ENCODE measurements around the gene CHMP5. TPM values are rescaled to one million over a fixed set of nuclear protein-coding genes. Genes with fewer than 3 reads are reported as not detected.

Gene CHMP5
- total RNA-seq, 1 experiment from 2014 or later: 61.8 TPM

DNA sequence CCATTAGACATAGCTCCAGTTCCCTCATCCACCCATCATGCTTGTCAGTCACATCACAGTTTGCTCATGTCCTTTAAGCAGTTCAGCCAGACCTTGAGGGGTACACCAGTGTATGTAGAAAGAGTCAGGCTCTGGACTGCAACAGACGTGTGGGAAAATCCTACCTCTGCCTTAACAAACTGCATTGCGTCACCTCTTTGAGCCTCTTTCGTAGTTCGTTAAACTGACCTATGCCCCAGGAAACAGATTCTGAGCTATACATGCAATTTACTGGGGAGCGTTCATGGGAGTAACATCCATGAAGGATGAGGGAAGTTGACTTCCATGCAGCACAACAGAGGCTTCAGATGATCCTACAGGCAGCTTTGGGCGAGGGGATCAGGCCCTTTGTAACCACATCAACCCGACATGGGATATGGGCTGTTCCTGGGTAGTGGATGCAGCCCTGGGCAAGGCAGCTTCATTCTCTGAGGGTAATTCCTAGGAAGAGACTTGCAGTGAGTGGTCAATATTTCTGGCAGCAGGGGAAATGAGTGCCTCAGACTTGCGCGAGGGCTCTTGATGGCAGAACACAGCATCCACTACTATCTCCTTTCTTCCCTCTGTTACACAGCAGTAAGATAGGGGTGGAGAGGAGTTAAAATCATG lies 20.6 kb upstream of the CHMP5 start:
- no peak overlapping the region for H3K4me3 ChIP-seq (replicated peaks in 1 of 2; ENCODE audit: low read depth in 1 of 2, low read length in 2 of 2)
- intact Hi-C loops (cut with micrococcal nuclease): no loop called here

More for the DNA sequence above, 20.6 kb upstream of the CHMP5 start:
- CTCF ChIA-PET: no interaction called here
- H3K36me3 ChIP-seq (ENCODE audit: control insufficient read depth in 1 of 2, insufficient read depth in 2 of 2, low read length in 2 of 2): no peaks in the 10 kb centered on the region
- H3K9me3 ChIP-seq (ENCODE audit: control insufficient read depth in 1 of 2, insufficient read depth in 1 of 2, low read depth in 1 of 2, low read length in 2 of 2): no peaks in the 10 kb centered on the region
- H3K27ac ChIP-seq (ENCODE audit: low read depth, low read length): no peak overlapping the region
- BruUV-seq (replicated peaks): no TSS peak
- DNase-seq (ENCODE audit: low read depth, low spot score) (no peak), ATAC-seq (no peak)
- H3K27me3 ChIP-seq (ENCODE audit: insufficient read depth, low read length): no peaks in the 10 kb centered on the region
- RAD21 ChIA-PET (ENCODE audit: low non-redundant PET in 1 of 2, low total read pairs in 2 of 2, uncharacterized antibody in 2 of 2, unreplicated experiment in 2 of 2): no interaction called here
- POLR2A ChIA-PET: no interaction called here
- H3K4me2 ChIP-seq (ENCODE audit: low read length): no peak overlapping the region
- no peaks in the 10 kb centered on the region for H4K20me1 ChIP-seq (ENCODE audit: insufficient read depth)
- no peaks in the 10 kb centered on the region for H3K9me2 ChIP-seq (ENCODE audit: insufficient read depth)
- TF ChIP-seq, protein P1, sequence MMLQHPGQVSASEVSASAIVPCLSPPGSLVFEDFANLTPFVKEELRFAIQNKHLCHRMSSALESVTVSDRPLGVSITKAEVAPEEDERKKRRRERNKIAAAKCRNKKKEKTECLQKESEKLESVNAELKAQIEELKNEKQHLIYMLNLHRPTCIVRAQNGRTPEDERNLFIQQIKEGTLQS (IDR thresholded peaks at IDR 0.05): no peak
- TF ChIP-seq SRF (IDR thresholded peaks at IDR 0.05; ENCODE audit: low read depth): no peak
- TF ChIP-seq, protein P2, sequence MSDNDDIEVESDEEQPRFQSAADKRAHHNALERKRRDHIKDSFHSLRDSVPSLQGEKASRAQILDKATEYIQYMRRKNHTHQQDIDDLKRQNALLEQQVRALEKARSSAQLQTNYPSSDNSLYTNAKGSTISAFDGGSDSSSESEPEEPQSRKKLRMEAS (IDR thresholded peaks at IDR 0.05): no peak
- TF ChIP-seq YY1 (IDR thresholded peaks at IDR 0.05; ENCODE audit: extremely low read depth, insufficient replicate concordance, low read depth, low read length): no peak
- TF ChIP-seq EGR1 (IDR thresholded peaks at IDR 0.05; ENCODE audit: low read depth): no peak
- no peak for TF ChIP-seq CBX3 (IDR thresholded peaks at IDR 0.05; ENCODE audit: low read depth)
- TF ChIP-seq, protein P3, sequence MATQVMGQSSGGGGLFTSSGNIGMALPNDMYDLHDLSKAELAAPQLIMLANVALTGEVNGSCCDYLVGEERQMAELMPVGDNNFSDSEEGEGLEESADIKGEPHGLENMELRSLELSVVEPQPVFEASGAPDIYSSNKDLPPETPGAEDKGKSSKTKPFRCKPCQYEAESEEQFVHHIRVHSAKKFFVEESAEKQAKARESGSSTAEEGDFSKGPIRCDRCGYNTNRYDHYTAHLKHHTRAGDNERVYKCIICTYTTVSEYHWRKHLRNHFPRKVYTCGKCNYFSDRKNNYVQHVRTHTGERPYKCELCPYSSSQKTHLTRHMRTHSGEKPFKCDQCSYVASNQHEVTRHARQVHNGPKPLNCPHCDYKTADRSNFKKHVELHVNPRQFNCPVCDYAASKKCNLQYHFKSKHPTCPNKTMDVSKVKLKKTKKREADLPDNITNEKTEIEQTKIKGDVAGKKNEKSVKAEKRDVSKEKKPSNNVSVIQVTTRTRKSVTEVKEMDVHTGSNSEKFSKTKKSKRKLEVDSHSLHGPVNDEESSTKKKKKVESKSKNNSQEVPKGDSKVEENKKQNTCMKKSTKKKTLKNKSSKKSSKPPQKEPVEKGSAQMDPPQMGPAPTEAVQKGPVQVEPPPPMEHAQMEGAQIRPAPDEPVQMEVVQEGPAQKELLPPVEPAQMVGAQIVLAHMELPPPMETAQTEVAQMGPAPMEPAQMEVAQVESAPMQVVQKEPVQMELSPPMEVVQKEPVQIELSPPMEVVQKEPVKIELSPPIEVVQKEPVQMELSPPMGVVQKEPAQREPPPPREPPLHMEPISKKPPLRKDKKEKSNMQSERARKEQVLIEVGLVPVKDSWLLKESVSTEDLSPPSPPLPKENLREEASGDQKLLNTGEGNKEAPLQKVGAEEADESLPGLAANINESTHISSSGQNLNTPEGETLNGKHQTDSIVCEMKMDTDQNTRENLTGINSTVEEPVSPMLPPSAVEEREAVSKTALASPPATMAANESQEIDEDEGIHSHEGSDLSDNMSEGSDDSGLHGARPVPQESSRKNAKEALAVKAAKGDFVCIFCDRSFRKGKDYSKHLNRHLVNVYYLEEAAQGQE (IDR thresholded peaks at IDR 0.05; ENCODE audit: low read depth): no peak
- H2AFZ ChIP-seq (ENCODE audit: low read depth, low read length, poor library complexity, severe bottlenecking): no peak overlapping the region
- no peaks in the 10 kb centered on the region for H3K4me1 ChIP-seq (ENCODE audit: control insufficient read depth in 1 of 2, insufficient read depth in 2 of 2, low read length in 2 of 2)
- no peak overlapping the region for H3K9ac ChIP-seq (ENCODE audit: low read length)
- H3K79me2 ChIP-seq (ENCODE audit: insufficient read depth, low read length): no peaks in the 10 kb centered on the region

Measured in HCT116 (cell line).